GM06990 (cell line): Measurements from ENCODE around the gene ZBTB32.

Source experiments
- DNase-seq: peaks from one replicate; pipeline ENCODE4 v3.0.0-alpha.2; 2011; ENCODE audit not compliant: insufficient read length; ENCODE audit errors: extremely low read depth
- H3K27me3 ChIP-seq: replicated peaks from 2 replicates; pipeline ENCODE4 v1.6.0; 2011; ENCODE audit warnings: low read length; ENCODE audit not compliant: control insufficient read depth, insufficient read depth
- H3K36me3 ChIP-seq: 2 replicates; pipeline ENCODE4 v1.5.1; 2011; ENCODE audit warnings: low read length; ENCODE audit not compliant: control insufficient read depth, insufficient read depth
- H3K4me3 ChIP-seq: replicated peaks from 2 replicates; pipeline ENCODE4 v1.5.1; 2011; ENCODE audit warnings: low read depth, mild to moderate bottlenecking, control low read depth, low read length
- CTCF ChIP-seq: IDR thresholded peaks from 2 replicates; pipeline ENCODE4 v1.5.1; 2011; ENCODE audit warnings: low read length, control low read depth, mild to moderate bottlenecking, inconsistent platforms; ENCODE audit not compliant: insufficient read depth, poor library complexity, severe bottlenecking

The ZBTB32 gene

GRCh38 chr19:35753634-35754369 is 49.4 kb downstream of the ZBTB32 start:
- TF ChIP-seq CTCF: no peak
- DNase-seq: no peak
- Histone ChIP-seq H3K27me3 (no peaks in the 10 kb centered on the region), H3K36me3 (peaks cover 17% of the 10 kb centered on the region), H3K4me3 (no peak overlapping the region)

GRCh38 chr19:35754370-35755130 is 50.2 kb downstream of the ZBTB32 start:
- DNase-seq: no peak
- TF ChIP-seq CTCF: no peak
- Histone ChIP-seq H3K27me3 (no peaks in the 10 kb centered on the region), H3K36me3 (peaks cover 17% of the 10 kb centered on the region), H3K4me3 (no peak overlapping the region)

- no peak for TF ChIP-seq CTCF
- no peak for DNase-seq
- H3K4me3 ChIP-seq: no peak overlapping the region
- no peaks in the 10 kb centered on the region for H3K27me3 ChIP-seq
- H3K36me3 ChIP-seq: peaks cover 17% of the 10 kb centered on the region
Observed at GRCh38 chr19:35755131-35755549, 50.8 kb downstream of the ZBTB32 start.

GRCh38 chr19:35755550-35756376 is 51.4 kb downstream of the ZBTB32 start:
- Histone ChIP-seq H3K4me3 (no peak overlapping the region), H3K36me3 (peaks cover 17% of the 10 kb centered on the region), H3K27me3 (no peaks in the 10 kb centered on the region)
- DNase-seq: no peak
- no peak for TF ChIP-seq CTCF

DNA sequence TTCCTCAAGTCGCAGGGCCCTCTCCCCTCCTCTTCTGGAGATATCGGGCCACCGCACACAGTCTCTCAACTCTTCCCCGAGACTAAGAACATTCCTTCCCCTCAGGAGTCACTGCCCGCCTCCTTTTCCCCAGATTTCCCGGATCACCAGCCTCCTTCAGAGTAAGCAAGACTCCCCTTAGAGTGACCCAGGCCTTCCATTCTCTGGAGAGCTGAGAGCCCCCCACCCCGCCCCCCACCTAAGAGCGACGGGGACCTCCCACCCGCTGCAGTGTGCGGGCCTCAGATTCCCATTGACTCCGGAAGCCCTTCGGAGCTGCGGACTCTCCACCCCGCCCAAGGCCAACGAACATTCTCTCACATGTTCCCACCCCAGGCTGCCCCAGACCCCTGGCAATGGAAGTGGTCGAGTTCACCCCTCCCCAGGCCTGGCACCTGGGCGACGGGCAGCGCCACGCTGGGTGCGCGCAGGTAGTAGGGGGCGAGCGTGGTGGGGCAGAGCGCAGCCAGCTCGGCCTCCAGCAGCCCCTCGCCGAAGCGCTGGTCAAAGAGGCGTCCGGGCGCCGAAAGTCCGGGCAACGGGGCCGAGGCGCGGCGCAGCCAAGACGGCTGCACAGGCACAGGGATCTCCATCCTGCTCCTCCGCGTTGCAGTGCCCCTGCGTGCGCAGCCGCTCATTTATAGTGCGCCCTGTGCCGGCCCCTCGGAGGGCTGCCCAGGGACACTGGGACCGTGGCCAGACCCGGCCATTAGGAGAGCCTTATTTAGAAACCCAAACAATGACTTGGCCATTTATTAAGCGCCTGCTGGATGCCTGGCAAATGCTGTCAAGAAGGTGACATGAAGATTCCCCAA is 52.2 kb downstream of the ZBTB32 start, which contains the start of gene HSPB6:
Gene HSPB6, minus strand, starts transcription at position 653 of the 854 bp plus-strand sequence. Its CDS starts 21 bp downstream, at position 632.
- H3K4me3 ChIP-seq: peak within 1 kb of the TSS; percentile 51

More for the DNA sequence above, 52.2 kb downstream of the ZBTB32 start, which contains the start of gene HSPB6:
- Histone ChIP-seq H3K36me3 (peaks cover 20% of the 10 kb centered on the region), H3K27me3 (no peaks in the 10 kb centered on the region)
- DNase-seq: no peak
- TF ChIP-seq CTCF: no peak
